ENCODE results near the gene KCNN4. TPM values are rescaled to one million over a fixed set of nuclear protein-coding genes. Genes with fewer than 3 reads are reported as not detected.
A peak's percentile ranks its signal among the peaks of the same experiment; 100 is the strongest.

The KCNN4 gene
- total RNA-seq, 1 donor from 2014 or later, result 185 TPM

GRCh38 chr19:43748685-43749084 is 32.1 kb downstream of the KCNN4 start:
- H3K27me3 Mint-ChIP-seq (ENCODE audit: insufficient read depth), result no peaks in the 10 kb centered on the region
- no peak for DNase-seq (ENCODE audit: low spot score)
- peaks cover 63% of the 10 kb centered on the region for H3K36me3 Mint-ChIP-seq (ENCODE audit: low read depth)
- H3K4me3 Mint-ChIP-seq, result no peak overlapping the region
- peaks cover 55% of the 10 kb centered on the region for H3K4me1 Mint-ChIP-seq (ENCODE audit: low read depth)
- intact Hi-C loops (cut with micrococcal nuclease), result no loop called here
- no peaks in the 10 kb centered on the region for H3K9me3 Mint-ChIP-seq
- H3K27ac Mint-ChIP-seq, result peak overlapping the region; percentile 31

- Mint-ChIP-seq H3K27ac (peak overlapping the region; percentile 26), H3K4me3 (no peak overlapping the region), H3K36me3 (ENCODE audit: low read depth) (peaks cover 65% of the 10 kb centered on the region), H3K9me3 (no peaks in the 10 kb centered on the region), H3K4me1 (ENCODE audit: low read depth) (peaks cover 52% of the 10 kb centered on the region), H3K27me3 (ENCODE audit: insufficient read depth) (no peaks in the 10 kb centered on the region)
- no peak for DNase-seq (ENCODE audit: low spot score)
- intact Hi-C loops (cut with micrococcal nuclease), result no loop called here
Observed at GRCh38 chr19:43748205-43748594, 32.6 kb downstream of the KCNN4 start.

- H3K4me3 Mint-ChIP-seq, result no peak overlapping the region
Observed at GRCh38 chr19:43747557-43748204, 33.1 kb downstream of the KCNN4 start.

GRCh38 chr19:43743059-43743458 is 37.7 kb downstream of the KCNN4 start:
- H3K9me3 Mint-ChIP-seq, result no peaks in the 10 kb centered on the region
- no peak overlapping the region for H3K27ac Mint-ChIP-seq
- H3K27me3 Mint-ChIP-seq (ENCODE audit: insufficient read depth), result no peaks in the 10 kb centered on the region
- intact Hi-C loops (cut with micrococcal nuclease), result no loop called here
- H3K36me3 Mint-ChIP-seq (ENCODE audit: low read depth), result peaks cover 68% of the 10 kb centered on the region
- no peak for DNase-seq (ENCODE audit: low spot score)
- no peak overlapping the region for H3K4me3 Mint-ChIP-seq
- peaks cover 39% of the 10 kb centered on the region for H3K4me1 Mint-ChIP-seq (ENCODE audit: low read depth)

More at GRCh38 chr19:43747557-43748204, 33.1 kb downstream of the KCNN4 start:
- intact Hi-C loops (cut with micrococcal nuclease), result no loop called here
- H3K36me3 Mint-ChIP-seq (ENCODE audit: low read depth), result peaks cover 65% of the 10 kb centered on the region
- peak overlapping the region; percentile 26 for H3K27ac Mint-ChIP-seq
- H3K9me3 Mint-ChIP-seq, result no peaks in the 10 kb centered on the region
- DNase-seq (ENCODE audit: low spot score), result no peak
- no peaks in the 10 kb centered on the region for H3K27me3 Mint-ChIP-seq (ENCODE audit: insufficient read depth)
- peaks cover 47% of the 10 kb centered on the region for H3K4me1 Mint-ChIP-seq (ENCODE audit: low read depth)

GRCh38 chr19:43741075-43741825 is 39.5 kb downstream of the KCNN4 start:
- peak overlapping the region; percentile 16 for H3K27ac Mint-ChIP-seq
- peaks cover 44% of the 10 kb centered on the region for H3K4me1 Mint-ChIP-seq (ENCODE audit: low read depth)
- peaks cover 71% of the 10 kb centered on the region for H3K36me3 Mint-ChIP-seq (ENCODE audit: low read depth)
- H3K9me3 Mint-ChIP-seq, result no peaks in the 10 kb centered on the region
- intact Hi-C loops (cut with micrococcal nuclease), result no loop called here
- H3K4me3 Mint-ChIP-seq, result no peak overlapping the region
- DNase-seq (ENCODE audit: low spot score), result no peak
- no peaks in the 10 kb centered on the region for H3K27me3 Mint-ChIP-seq (ENCODE audit: insufficient read depth)

- intact Hi-C loops (cut with micrococcal nuclease), result no loop called here
- DNase-seq (ENCODE audit: low spot score), result no peak
- H3K36me3 Mint-ChIP-seq (ENCODE audit: low read depth), result peaks cover 68% of the 10 kb centered on the region
- H3K27ac Mint-ChIP-seq, result no peak overlapping the region
- no peaks in the 10 kb centered on the region for H3K27me3 Mint-ChIP-seq (ENCODE audit: insufficient read depth)
- H3K9me3 Mint-ChIP-seq, result no peaks in the 10 kb centered on the region
- H3K4me1 Mint-ChIP-seq (ENCODE audit: low read depth), result peaks cover 34% of the 10 kb centered on the region
- H3K4me3 Mint-ChIP-seq, result no peak overlapping the region
Observed at GRCh38 chr19:43739439-43740235, 41.1 kb downstream of the KCNN4 start.

GRCh38 chr19:43738780-43739211 is 42.0 kb downstream of the KCNN4 start:
- no peak for DNase-seq (ENCODE audit: low spot score)
- intact Hi-C loops (cut with micrococcal nuclease), result no loop called here
- H3K27me3 Mint-ChIP-seq (ENCODE audit: insufficient read depth), result no peaks in the 10 kb centered on the region
- peaks cover 65% of the 10 kb centered on the region for H3K36me3 Mint-ChIP-seq (ENCODE audit: low read depth)
- H3K4me3 Mint-ChIP-seq, result no peak overlapping the region
- peak overlapping the region; percentile 76 for H3K27ac Mint-ChIP-seq
- no peaks in the 10 kb centered on the region for H3K9me3 Mint-ChIP-seq
- peaks cover 30% of the 10 kb centered on the region for H3K4me1 Mint-ChIP-seq (ENCODE audit: low read depth)

- H3K4me1 Mint-ChIP-seq (ENCODE audit: low read depth), result peaks cover 25% of the 10 kb centered on the region
Observed at GRCh38 chr19:43735957-43736356, 44.8 kb downstream of the KCNN4 start.

GRCh38 chr19:43735013-43735412 is 45.8 kb downstream of the KCNN4 start:
- peaks cover 61% of the 10 kb centered on the region for H3K36me3 Mint-ChIP-seq (ENCODE audit: low read depth)
- no peak overlapping the region for H3K27ac Mint-ChIP-seq
- H3K4me3 Mint-ChIP-seq, result no peak overlapping the region
- DNase-seq (ENCODE audit: low spot score), result no peak
- intact Hi-C loops (cut with micrococcal nuclease), result no loop called here
- peaks cover 15% of the 10 kb centered on the region for H3K4me1 Mint-ChIP-seq (ENCODE audit: low read depth)
- no peaks in the 10 kb centered on the region for H3K27me3 Mint-ChIP-seq (ENCODE audit: insufficient read depth)
- H3K9me3 Mint-ChIP-seq, result no peaks in the 10 kb centered on the region

More at GRCh38 chr19:43735957-43736356, 44.8 kb downstream of the KCNN4 start:
- Mint-ChIP-seq H3K9me3 (no peaks in the 10 kb centered on the region), H3K27me3 (ENCODE audit: insufficient read depth) (no peaks in the 10 kb centered on the region), H3K4me3 (no peak overlapping the region), H3K36me3 (ENCODE audit: low read depth) (peaks cover 66% of the 10 kb centered on the region), H3K27ac (no peak overlapping the region)
- DNase-seq (ENCODE audit: low spot score), result no peak
- intact Hi-C loops (cut with micrococcal nuclease), result no loop called here

GRCh38 chr19:43731846-43732245 is 48.9 kb downstream of the KCNN4 start:
- intact Hi-C loops (cut with micrococcal nuclease), result no loop called here
- Mint-ChIP-seq H3K9me3 (no peaks in the 10 kb centered on the region), H3K27me3 (ENCODE audit: insufficient read depth) (no peaks in the 10 kb centered on the region), H3K4me3 (no peak overlapping the region), H3K4me1 (ENCODE audit: low read depth) (peaks cover 4% of the 10 kb centered on the region), H3K27ac (no peak overlapping the region), H3K36me3 (ENCODE audit: low read depth) (peaks cover 49% of the 10 kb centered on the region)
- no peak for DNase-seq (ENCODE audit: low spot score)

GRCh38 chr19:43731346-43731745 is 49.4 kb downstream of the KCNN4 start:
- intact Hi-C loops (cut with micrococcal nuclease), result no loop called here
- Mint-ChIP-seq H3K36me3 (ENCODE audit: low read depth) (peaks cover 44% of the 10 kb centered on the region), H3K27ac (no peak overlapping the region), H3K9me3 (no peaks in the 10 kb centered on the region), H3K4me1 (ENCODE audit: low read depth) (peaks cover under 1% of the 10 kb centered on the region), H3K27me3 (ENCODE audit: insufficient read depth) (no peaks in the 10 kb centered on the region), H3K4me3 (no peak overlapping the region)
- DNase-seq (ENCODE audit: low spot score), result no peak

GRCh38 chr19:43729919-43730318 is 50.9 kb downstream of the KCNN4 start:
- Mint-ChIP-seq H3K36me3 (ENCODE audit: low read depth) (peaks cover 36% of the 10 kb centered on the region), H3K4me1 (ENCODE audit: low read depth) (peaks cover 4% of the 10 kb centered on the region), H3K4me3 (no peak overlapping the region), H3K9me3 (no peaks in the 10 kb centered on the region), H3K27me3 (ENCODE audit: insufficient read depth) (no peaks in the 10 kb centered on the region), H3K27ac (no peak overlapping the region)
- DNase-seq (ENCODE audit: low spot score), result no peak
- intact Hi-C loops (cut with micrococcal nuclease), result loop anchor here (10.0 kb wide), 1 partner anchor 175 kb away; no protein-coding TSS in a partner anchor

- Mint-ChIP-seq H3K36me3 (ENCODE audit: low read depth) (peaks cover 20% of the 10 kb centered on the region), H3K9me3 (no peaks in the 10 kb centered on the region), H3K27ac (no peak overlapping the region), H3K27me3 (ENCODE audit: insufficient read depth) (no peaks in the 10 kb centered on the region), H3K4me1 (ENCODE audit: low read depth) (peaks cover 4% of the 10 kb centered on the region), H3K4me3 (no peak overlapping the region)
- no peak for DNase-seq (ENCODE audit: low spot score)
- intact Hi-C loops (cut with micrococcal nuclease), result loop anchor here (10.0 kb wide), 1 partner anchor 173 kb away; no protein-coding TSS in a partner anchor
Observed at GRCh38 chr19:43727593-43727853, 53.2 kb downstream of the KCNN4 start.
